Measurements from ENCODE around the gene ZNF664.

DNA sequence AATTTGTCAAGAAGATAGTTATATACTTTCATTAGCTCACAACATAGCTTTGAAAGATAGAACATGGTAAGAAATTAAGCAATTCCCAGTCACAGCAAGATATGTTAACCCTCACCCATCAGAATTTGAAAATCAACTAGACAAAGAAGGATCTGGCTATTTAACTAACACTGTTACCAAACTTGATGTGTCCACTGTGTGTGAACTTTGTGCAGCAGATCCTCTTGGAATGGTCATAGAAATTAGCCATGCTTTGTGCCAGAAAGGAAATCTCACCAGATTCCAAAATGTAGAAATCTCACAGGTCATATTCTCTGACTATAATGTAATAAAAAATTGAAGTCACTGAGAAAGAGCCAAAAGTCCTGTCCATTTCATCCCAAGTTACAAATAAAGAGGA is 46.1 kb downstream of the ZNF664 start:
- TF ChIP-seq, protein P1, sequence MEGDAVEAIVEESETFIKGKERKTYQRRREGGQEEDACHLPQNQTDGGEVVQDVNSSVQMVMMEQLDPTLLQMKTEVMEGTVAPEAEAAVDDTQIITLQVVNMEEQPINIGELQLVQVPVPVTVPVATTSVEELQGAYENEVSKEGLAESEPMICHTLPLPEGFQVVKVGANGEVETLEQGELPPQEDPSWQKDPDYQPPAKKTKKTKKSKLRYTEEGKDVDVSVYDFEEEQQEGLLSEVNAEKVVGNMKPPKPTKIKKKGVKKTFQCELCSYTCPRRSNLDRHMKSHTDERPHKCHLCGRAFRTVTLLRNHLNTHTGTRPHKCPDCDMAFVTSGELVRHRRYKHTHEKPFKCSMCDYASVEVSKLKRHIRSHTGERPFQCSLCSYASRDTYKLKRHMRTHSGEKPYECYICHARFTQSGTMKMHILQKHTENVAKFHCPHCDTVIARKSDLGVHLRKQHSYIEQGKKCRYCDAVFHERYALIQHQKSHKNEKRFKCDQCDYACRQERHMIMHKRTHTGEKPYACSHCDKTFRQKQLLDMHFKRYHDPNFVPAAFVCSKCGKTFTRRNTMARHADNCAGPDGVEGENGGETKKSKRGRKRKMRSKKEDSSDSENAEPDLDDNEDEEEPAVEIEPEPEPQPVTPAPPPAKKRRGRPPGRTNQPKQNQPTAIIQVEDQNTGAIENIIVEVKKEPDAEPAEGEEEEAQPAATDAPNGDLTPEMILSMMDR (conservative IDR thresholded peaks at IDR 0.05), result no peak
- TF ChIP-seq EZH2 (IDR thresholded peaks at IDR 0.05; ENCODE audit: low read depth), result no peak
